Prostate gland (tissue), 2 donors: Measurements from ENCODE around the gene WDFY2. TPM values are rescaled to one million over a fixed set of nuclear protein-coding genes. Genes with fewer than 3 reads are reported as not detected.

Experiments used
- DNase-seq: peaks from one replicate; pipeline ENCODE4 v3.0.0-alpha.2; 2019; ENCODE audit warnings: low spot score
- H3K27ac ChIP-seq, 2 donors: fragments of 200-600 bp; sonication (generic); 2 replicates each; pipeline ENCODE4 v1.5.1; 2017 to 2019
- H3K27me3 ChIP-seq: fragments of 200-600 bp; sonication (generic); replicated peaks from 2 replicates; pipeline ENCODE4 v1.5.1; 2019; ENCODE audit not compliant: insufficient read depth
- H3K36me3 ChIP-seq, 2 donors: fragments of 200-600 bp; sonication (generic); 1 replicate in 1 of 2; 2 replicates in 1 of 2; pipeline versions ENCODE4 v1.5.1 to v1.8.1; 2017 to 2019
- H3K4me1 ChIP-seq: fragments of 200-600 bp; sonication (generic); replicated peaks from 2 replicates; pipeline ENCODE4 v1.5.1; 2019
- H3K4me3 ChIP-seq, 2 donors: fragments of 200-600 bp; sonication (generic); 2 replicates each; pipeline ENCODE4 v1.5.1; 2017 to 2019
- H3K9me3 ChIP-seq: fragments of 200-600 bp; sonication (generic); 2 replicates; pipeline ENCODE4 v1.5.1; 2017
- POLR2A ChIP-seq: fragments of 450-650 bp; IDR thresholded peaks from one replicate; pipeline ENCODE4 v1.6.1; 2016; ENCODE audit warnings: antibody characterized with exemption, mild to moderate bottlenecking
- POLR2AphosphoS5 ChIP-seq: sonication (generic); formaldehyde crosslinking; IDR thresholded peaks from one replicate; pipeline ENCODE4 v1.6.1; 2017; ENCODE audit warnings: antibody characterized with exemption
- WGBS: methylation state at CpG from one replicate; pipeline ENCODE4 v1.1.5; 2018; 5-methylcytosine and 5-hydroxymethylcytosine counted together
- intact Hi-C: fragments of 100-400 bp; cut with DNase I; formaldehyde crosslinking; loops from one replicate; pipeline ENCODE4 v1.14.2; 2022
- total RNA-seq, 2 donors: library from RNA; depleted of rRNA; stranded (reverse); fragments of >200 nt; gene quantifications; one replicate each; pipeline ENCODE4 v1.1.0, GENCODE V29; 2016
- TF ChIP-seq, protein P1 (sequence below), 4 experiments: fragments of 200-600 bp in 2 of 4; fragments of 450-650 bp in 2 of 4; sonication (generic) in 2 of 4; IDR thresholded peaks; 1 replicate in 3 of 4; 2 replicates in 1 of 4; pipeline ENCODE4 v1.5.1; 2016 to 2019; ENCODE audit warnings: antibody characterized with exemption in 4 of 4, mild to moderate bottlenecking in 2 of 4, moderate library complexity in 2 of 4

The WDFY2 gene
- total RNA-seq, 2 donors from 2014 or later: 7.9 to 23.2 TPM

DNA sequence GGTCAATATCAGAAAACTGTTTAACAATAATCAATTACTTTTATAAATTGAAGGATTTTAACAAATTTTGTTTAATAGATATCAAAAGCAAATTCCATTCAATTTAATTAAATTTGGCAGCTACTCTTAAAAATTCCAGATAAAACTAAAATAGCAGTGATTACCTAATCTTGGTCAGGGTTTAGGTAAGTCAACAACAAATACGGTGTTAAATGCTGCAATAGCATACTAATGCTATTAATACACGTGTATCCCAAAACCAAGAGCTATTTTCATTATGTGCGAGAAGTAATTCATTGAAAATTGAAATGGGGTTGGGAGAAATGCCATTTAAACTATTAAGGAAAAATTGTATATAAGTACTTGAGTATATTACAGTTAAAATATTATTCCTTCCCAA is 114.1 kb downstream of the WDFY2 start:
- no peaks in the 10 kb centered on the region for H3K36me3 ChIP-seq
- H3K4me1 ChIP-seq: no peaks in the 10 kb centered on the region
- DNase-seq: no peak
- WGBS: 86% methylated on average over 3 of the region's 3 CpGs
- H3K9me3 ChIP-seq: no peaks in the 10 kb centered on the region
- intact Hi-C loops: no loop called here
- H3K4me3 ChIP-seq: no peak overlapping the region
- H3K27ac ChIP-seq: no peak overlapping the region
- H3K27me3 ChIP-seq: no peaks in the 10 kb centered on the region
- no peak for TF ChIP-seq POLR2A
- TF ChIP-seq POLR2AphosphoS5: no peak
- TF ChIP-seq, protein P1, sequence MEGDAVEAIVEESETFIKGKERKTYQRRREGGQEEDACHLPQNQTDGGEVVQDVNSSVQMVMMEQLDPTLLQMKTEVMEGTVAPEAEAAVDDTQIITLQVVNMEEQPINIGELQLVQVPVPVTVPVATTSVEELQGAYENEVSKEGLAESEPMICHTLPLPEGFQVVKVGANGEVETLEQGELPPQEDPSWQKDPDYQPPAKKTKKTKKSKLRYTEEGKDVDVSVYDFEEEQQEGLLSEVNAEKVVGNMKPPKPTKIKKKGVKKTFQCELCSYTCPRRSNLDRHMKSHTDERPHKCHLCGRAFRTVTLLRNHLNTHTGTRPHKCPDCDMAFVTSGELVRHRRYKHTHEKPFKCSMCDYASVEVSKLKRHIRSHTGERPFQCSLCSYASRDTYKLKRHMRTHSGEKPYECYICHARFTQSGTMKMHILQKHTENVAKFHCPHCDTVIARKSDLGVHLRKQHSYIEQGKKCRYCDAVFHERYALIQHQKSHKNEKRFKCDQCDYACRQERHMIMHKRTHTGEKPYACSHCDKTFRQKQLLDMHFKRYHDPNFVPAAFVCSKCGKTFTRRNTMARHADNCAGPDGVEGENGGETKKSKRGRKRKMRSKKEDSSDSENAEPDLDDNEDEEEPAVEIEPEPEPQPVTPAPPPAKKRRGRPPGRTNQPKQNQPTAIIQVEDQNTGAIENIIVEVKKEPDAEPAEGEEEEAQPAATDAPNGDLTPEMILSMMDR (IDR thresholded peaks at IDR 0.05): no peak

DNA sequence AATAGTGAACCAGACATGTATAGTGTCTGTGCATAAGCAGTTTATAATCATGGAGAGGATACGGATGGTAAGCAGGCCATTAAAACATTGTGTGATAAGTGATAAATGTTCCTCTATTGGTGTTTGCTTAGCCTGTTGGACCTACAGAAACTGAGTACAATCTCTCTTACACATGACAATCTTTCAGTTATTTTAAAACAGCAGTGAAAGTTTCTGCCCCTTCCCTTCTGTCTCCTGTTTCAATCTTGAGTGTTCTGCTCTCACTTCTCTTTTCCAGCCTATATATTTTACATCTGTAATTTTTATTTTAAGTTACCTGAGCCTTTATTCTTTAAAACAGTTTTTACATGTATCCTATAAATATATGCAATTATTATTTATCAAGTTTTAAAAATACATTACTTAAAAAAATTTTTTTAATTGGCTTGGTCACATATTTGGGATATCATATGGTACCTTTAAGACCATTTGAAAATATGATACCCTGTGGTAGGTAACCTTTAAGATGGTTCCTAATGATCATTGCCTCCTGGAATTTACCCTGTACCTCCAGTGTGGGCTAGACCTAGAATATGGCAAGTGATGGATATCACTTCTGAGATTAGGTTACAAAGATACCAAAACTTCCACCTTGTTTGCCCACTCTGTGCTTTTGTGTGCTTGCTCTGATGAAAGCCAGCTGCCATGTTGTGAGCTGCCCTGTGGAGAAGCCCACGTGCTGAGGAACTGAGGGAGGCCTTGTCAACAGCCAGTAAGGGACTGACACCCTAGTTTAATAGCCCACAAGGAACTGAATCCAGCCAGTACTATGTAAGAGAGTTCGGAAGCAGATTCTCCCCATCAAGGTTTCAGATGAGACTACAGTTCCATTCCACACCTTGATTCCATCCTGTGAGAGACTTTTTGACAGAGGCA is 120.4 kb downstream of the WDFY2 start:
- intact Hi-C loops: no loop called here

DNA sequence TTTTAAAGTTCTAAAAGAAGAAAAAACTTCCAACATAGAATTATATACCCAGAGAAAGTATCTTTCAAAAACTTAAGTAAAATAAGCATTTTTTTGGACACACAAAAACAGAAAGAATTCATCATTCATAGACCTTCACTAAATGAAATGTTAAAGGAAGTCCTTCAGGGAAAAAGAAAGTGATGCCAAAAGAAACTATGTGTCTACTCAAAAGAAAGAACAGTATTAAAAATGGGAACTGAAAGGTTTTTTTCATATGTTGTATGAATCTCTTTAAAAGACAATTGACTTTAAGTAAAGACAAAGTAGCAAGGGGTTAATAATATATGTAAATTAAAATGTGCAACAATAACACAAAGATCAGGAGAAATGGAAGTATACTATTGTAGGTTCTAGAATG is 123.2 kb downstream of the WDFY2 start:
- Histone ChIP-seq H3K4me1 (no peaks in the 10 kb centered on the region), H3K9me3 (no peaks in the 10 kb centered on the region), H3K4me3 (no peak overlapping the region), H3K36me3 (no peaks in the 10 kb centered on the region), H3K27ac (no peak overlapping the region), H3K27me3 (no peaks in the 10 kb centered on the region)
- no peak for DNase-seq
- intact Hi-C loops: no loop called here
- TF ChIP-seq POLR2A: no peak
- no peak for TF ChIP-seq POLR2AphosphoS5
- TF ChIP-seq, protein P1 (IDR thresholded peaks at IDR 0.05): no peak

More for the DNA sequence above, 120.4 kb downstream of the WDFY2 start:
- Histone ChIP-seq H3K4me1 (no peaks in the 10 kb centered on the region), H3K9me3 (no peaks in the 10 kb centered on the region), H3K27ac (no peak overlapping the region), H3K27me3 (no peaks in the 10 kb centered on the region), H3K36me3 (no peaks in the 10 kb centered on the region), H3K4me3 (no peak overlapping the region)
- TF ChIP-seq, protein P1 (IDR thresholded peaks at IDR 0.05): no peak
- TF ChIP-seq POLR2AphosphoS5 (no peak), POLR2A (no peak)
- 82% methylated on average over 3 of the region's 3 CpGs for WGBS
- no peak for DNase-seq

DNA sequence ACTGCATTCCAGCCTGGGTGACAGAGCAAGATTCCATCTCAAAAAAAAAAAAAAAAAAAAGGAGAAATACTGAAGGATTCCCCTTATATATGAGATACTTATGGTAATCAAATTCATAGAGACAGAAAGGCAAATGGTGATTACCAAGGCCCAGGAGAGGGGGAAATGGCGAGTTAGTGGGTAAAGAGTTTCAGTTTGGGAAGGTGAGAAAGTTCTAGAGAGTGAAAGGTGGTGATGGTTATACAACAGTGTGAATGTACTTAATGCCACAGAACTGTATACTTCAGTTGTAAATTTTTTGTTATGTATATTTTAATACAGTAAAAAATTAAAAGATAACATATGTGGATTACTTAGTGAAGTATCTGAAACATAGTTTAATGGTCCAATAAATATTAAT is 129.5 kb downstream of the WDFY2 start:
- no peak for TF ChIP-seq POLR2AphosphoS5
- no peak for TF ChIP-seq POLR2A
- TF ChIP-seq, protein P1 (IDR thresholded peaks at IDR 0.05): no peak
- 96% methylated on average over 1 of the region's 1 CpG for WGBS

DNA sequence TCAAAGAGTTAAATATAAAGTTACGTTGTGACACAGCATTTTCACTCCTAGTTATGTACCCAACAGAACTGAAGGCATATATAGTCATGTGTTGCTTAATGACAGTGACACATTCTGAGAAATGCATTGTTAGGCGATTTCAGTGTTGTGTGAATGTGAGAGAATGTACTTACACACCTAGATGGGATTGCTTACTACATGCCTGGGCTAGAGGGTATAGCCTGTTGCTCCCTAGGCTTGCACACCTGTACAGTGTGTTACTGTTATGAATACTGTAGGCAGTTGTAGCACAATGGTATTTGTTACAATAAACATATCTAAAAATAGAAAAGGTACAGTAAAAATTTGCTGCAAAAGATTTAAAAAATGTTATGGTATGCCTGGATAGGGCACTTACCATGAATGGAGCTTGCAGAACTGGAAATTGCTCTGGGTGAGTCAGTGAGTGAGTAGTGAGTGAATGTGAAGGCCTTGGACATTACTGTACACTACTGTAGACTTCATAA is 130.5 kb downstream of the WDFY2 start:
- DNase-seq: no peak
- WGBS: 70% methylated on average over 2 of the region's 2 CpGs
- TF ChIP-seq, protein P1 (IDR thresholded peaks at IDR 0.05): no peak
- TF ChIP-seq POLR2AphosphoS5 (no peak), POLR2A (no peak)
- no peaks in the 10 kb centered on the region for H3K9me3 ChIP-seq
- H3K4me1 ChIP-seq: no peaks in the 10 kb centered on the region
- no peaks in the 10 kb centered on the region for H3K27me3 ChIP-seq
- no peak overlapping the region for H3K27ac ChIP-seq
- no peaks in the 10 kb centered on the region for H3K36me3 ChIP-seq
- intact Hi-C loops: no loop called here
- no peak overlapping the region for H3K4me3 ChIP-seq

More for the DNA sequence above, 129.5 kb downstream of the WDFY2 start:
- intact Hi-C loops: no loop called here
- no peaks in the 10 kb centered on the region for H3K4me1 ChIP-seq
- no peaks in the 10 kb centered on the region for H3K9me3 ChIP-seq
- H3K27me3 ChIP-seq: no peaks in the 10 kb centered on the region
- no peaks in the 10 kb centered on the region for H3K36me3 ChIP-seq
- no peak overlapping the region for H3K27ac ChIP-seq
- H3K4me3 ChIP-seq: no peak overlapping the region
- no peak for DNase-seq
